Lung (tissue), 12 donors: ENCODE measurements around the gene LCLAT1. TPM values are rescaled to one million over a fixed set of nuclear protein-coding genes. Genes with fewer than 3 reads are reported as not detected.

Experiments
- ATAC-seq: fragments of 200-7000 bp; cut with Tn5 transposase; one replicate; pipeline ENCODE4 v1.9.1; 2020; ENCODE audit warnings: moderate number of reproducible peaks; ENCODE audit not compliant: insufficient read depth, low FRiP score
- DNase-seq, 3 donors: peaks; one replicate each; pipeline ENCODE4 v3.0.0-alpha.2; 2013 to 2017
- H3K27ac ChIP-seq, 2 donors: one replicate each; pipeline ENCODE4 v1.5.1; 2013; ENCODE audit warnings: mild to moderate bottlenecking in 2 of 2, moderate library complexity in 2 of 2, control low read depth in 1 of 2, inconsistent platforms in 1 of 2, low read depth in 1 of 2, low read length in 1 of 2
- H3K27me3 ChIP-seq, 3 donors: one replicate each; pipeline ENCODE4 v1.5.1; 2013; ENCODE audit warnings: low read length in 2 of 3; ENCODE audit not compliant: control insufficient read depth in 3 of 3, insufficient read depth in 3 of 3
- H3K36me3 ChIP-seq, 4 donors: one replicate each; pipeline ENCODE4 v1.5.1; 2013; ENCODE audit warnings: low read length in 4 of 4, mild to moderate bottlenecking in 1 of 4, moderate library complexity in 1 of 4; ENCODE audit not compliant: control insufficient read depth in 4 of 4, insufficient read depth in 4 of 4
- H3K4me1 ChIP-seq, 5 donors: one replicate each; pipeline ENCODE4 v1.5.1; 2013; ENCODE audit warnings: low read length in 5 of 5, mild to moderate bottlenecking in 2 of 5, moderate library complexity in 1 of 5; ENCODE audit not compliant: control insufficient read depth in 5 of 5, insufficient read depth in 5 of 5
- H3K4me3 ChIP-seq: one replicate; pipeline ENCODE4 v1.5.1; 2013; ENCODE audit warnings: mild to moderate bottlenecking, control low read depth, moderate library complexity
- H3K9ac ChIP-seq, 2 donors: one replicate each; pipeline ENCODE4 v1.5.1; 2013; ENCODE audit warnings: low read length in 2 of 2, control low read depth in 1 of 2; ENCODE audit not compliant: insufficient read depth in 1 of 2
- H3K9me3 ChIP-seq, 4 donors: one replicate each; pipeline ENCODE4 v1.5.1; 2013; ENCODE audit warnings: low read length in 3 of 4, mild to moderate bottlenecking in 1 of 4, moderate library complexity in 1 of 4; ENCODE audit not compliant: control insufficient read depth in 4 of 4, insufficient read depth in 3 of 4
- WGBS, 2 donors: extraction: QIAGEN DNeasy Blood & Tissue Kit; methylation state at CpG; one replicate each; pipeline ENCODE4 v1.1.7; 2013; 5-methylcytosine and 5-hydroxymethylcytosine counted together
- polyA plus RNA-seq, 2 donors: library from polyadenylated mRNA; stranded (reverse); fragments of 200-250 nt; gene quantifications; one replicate each; pipeline ENCODE4 v1.2.1, GENCODE V29; 2013
- total RNA-seq, 2 donors: library from RNA; depleted of rRNA in 1 of 2; stranded (reverse); fragments of >200 nt in 1 of 2; gene quantifications; one replicate each; pipeline ENCODE4 v1.2.1, GENCODE V29; 2014 to 2021
- TF ChIP-seq, protein P1 (sequence below): IDR thresholded peaks from 2 replicates; pipeline ENCODE4 v1.5.1; 2012; ENCODE audit warnings: mild to moderate bottlenecking; ENCODE audit errors: control extremely low read depth, extremely low read depth
- donor health status: control.
- donor health status: control.
- donor health status: Bipolar disorder and iron deficiency.
- donor health status: healthy.
- donor health status: DM: yes; HTN: yes; CAD: no.

Gene LCLAT1
- total and polyA plus RNA-seq, 4 donors: 2.4 to 24.2 (median 10.8) TPM

DNA sequence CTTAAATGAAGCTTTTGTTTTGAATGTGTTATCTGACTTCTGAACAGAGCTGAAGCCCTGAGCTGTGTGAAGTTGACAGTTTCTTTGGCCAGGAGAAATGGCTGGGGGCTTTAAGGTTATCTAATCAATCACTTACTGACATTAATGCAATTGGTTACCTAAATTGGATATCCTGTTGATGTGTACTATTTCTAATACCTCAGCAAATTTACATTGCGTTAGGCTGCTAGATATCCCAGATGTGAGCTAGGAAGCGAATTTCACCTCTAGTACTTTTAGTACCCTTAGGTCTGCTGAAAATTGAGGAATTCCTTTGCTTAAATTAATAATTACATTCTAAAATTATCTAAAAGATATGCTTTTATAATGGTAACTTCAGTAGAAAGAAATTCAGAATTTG, 102.0 kb downstream of the LCLAT1 start:
- no peak for ATAC-seq
- Histone ChIP-seq H3K9ac (no peak overlapping the region), H3K36me3 (peaks cover 0 to 5% (median under 1%) of the 10 kb centered on the region in 4 donors), H3K9me3 (no peaks in the 10 kb centered on the region), H3K27ac (no peak overlapping the region), H3K4me3 (no peak overlapping the region), H3K27me3 (no peaks in the 10 kb centered on the region), H3K4me1 (peaks cover 0 to 12% (median 6%) of the 10 kb centered on the region in 5 donors)
- TF ChIP-seq, protein P1, sequence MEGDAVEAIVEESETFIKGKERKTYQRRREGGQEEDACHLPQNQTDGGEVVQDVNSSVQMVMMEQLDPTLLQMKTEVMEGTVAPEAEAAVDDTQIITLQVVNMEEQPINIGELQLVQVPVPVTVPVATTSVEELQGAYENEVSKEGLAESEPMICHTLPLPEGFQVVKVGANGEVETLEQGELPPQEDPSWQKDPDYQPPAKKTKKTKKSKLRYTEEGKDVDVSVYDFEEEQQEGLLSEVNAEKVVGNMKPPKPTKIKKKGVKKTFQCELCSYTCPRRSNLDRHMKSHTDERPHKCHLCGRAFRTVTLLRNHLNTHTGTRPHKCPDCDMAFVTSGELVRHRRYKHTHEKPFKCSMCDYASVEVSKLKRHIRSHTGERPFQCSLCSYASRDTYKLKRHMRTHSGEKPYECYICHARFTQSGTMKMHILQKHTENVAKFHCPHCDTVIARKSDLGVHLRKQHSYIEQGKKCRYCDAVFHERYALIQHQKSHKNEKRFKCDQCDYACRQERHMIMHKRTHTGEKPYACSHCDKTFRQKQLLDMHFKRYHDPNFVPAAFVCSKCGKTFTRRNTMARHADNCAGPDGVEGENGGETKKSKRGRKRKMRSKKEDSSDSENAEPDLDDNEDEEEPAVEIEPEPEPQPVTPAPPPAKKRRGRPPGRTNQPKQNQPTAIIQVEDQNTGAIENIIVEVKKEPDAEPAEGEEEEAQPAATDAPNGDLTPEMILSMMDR: no peak
- 97% methylated on average over 2 of the region's 2 CpGs for WGBS, 2 donors
- no peak for DNase-seq

- Histone ChIP-seq H3K27ac (no peak overlapping the region), H3K9me3 (no peaks in the 10 kb centered on the region), H3K4me3 (no peak overlapping the region), H3K9ac (no peak overlapping the region), H3K4me1 (no peaks in the 10 kb centered on the region), H3K36me3 (peaks cover 0 to 6% (median 0%) of the 10 kb centered on the region in 4 donors), H3K27me3 (no peaks in the 10 kb centered on the region)
- DNase-seq (peak; percentile 71 to 87 (median 76)), ATAC-seq (no peak)
- TF ChIP-seq, protein P1: no peak
- whole genome bisulfite sequencing, 2 donors: 93 to 97% methylated on average over 1 of the region's 1 CpG
These were observed 112.7 kb downstream of the LCLAT1 start for GRCh38 chr2:30559544-30560275.

DNA sequence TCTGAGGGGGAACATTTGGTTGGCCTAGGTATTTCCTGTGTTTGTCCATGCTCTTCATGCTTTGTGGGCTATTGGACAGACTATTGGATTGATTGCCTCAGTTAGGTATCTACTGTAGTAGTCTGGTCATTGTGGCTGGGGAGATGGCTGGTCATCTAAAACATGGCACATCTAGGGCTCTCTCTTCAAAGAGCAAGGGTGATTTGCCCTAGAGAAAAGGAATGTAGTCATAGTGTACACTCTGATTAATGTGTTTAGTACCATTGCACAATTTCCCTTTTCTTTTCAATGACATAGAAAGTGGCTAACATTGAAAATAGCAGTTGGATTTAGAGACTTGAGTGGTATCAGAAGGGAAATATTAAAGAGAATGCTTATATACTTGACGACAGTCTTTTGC, 114.3 kb downstream of the LCLAT1 start:
- Histone ChIP-seq H3K27me3 (no peaks in the 10 kb centered on the region), H3K4me1 (peaks cover 0 to 6% (median 0%) of the 10 kb centered on the region in 5 donors), H3K9me3 (no peaks in the 10 kb centered on the region), H3K9ac (no peak overlapping the region), H3K36me3 (peaks cover 0 to 6% (median 0%) of the 10 kb centered on the region in 4 donors), H3K27ac (no peak overlapping the region), H3K4me3 (no peak overlapping the region)
- ATAC-seq (no peak), DNase-seq (no peak)
- TF ChIP-seq, protein P1: no peak
- whole genome bisulfite sequencing, 2 donors: 77 to 80% methylated on average over 1 of the region's 1 CpG
